ENCODE data around the gene ZNF550.

ZNF550 gene

GRCh38 chr19:57559404-57560025, at the start of gene ZNF550:
ZNF550 (minus strand) TSS chr19:57559863; CDS start chr19:57559682, 181 bp downstream.
- DNase-seq = peak; percentile 89

DNA sequence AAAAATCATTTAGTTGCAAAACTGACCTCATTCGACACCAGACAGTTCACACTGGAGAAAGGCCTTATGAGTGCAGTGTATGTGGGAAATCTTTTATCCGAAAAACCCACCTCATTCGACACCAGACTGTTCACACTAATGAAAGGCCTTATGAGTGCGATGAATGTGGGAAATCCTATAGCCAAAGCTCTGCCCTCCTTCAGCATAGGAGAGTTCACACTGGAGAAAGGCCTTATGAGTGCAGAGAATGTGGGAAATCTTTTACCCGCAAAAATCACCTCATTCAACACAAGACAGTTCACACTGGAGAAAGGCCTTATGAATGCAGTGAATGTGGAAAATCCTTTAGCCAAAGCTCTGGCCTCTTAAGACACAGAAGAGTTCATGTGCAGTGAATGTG, 47.3 kb upstream of the ZNF550 start:
- DNase-seq = no peak

GRCh38 chr19:57599761-57600383, 40.2 kb upstream of the ZNF550 start, which contains the start of gene ZNF530:
ZNF530 (plus strand) TSS chr19:57599885; CDS start chr19:57604346, 4,461 bp downstream.
- peak; percentile 95 for DNase-seq

DNA sequence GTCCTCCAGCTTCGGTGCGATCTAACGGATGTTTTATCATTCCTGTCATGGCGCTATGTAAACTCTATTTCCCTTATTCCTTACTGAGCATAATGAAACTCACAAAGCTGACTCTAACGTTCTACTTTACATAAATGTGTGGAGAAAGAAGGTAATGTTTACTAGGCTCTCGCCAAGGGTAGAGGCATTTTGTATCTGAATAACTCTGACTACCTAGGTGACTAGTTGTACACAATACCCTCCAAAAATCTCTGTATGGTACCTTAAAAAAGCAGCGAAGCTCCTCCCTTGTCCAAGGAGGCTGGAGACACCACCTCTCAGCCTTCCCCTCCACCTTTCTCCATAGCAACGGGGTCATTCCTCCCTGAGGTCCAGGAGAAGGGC, 39.7 kb upstream of the ZNF550 start:
- no peak for DNase-seq

GRCh38 chr19:57587529-57587928, 27.9 kb upstream of the ZNF550 start:
- no peak for DNase-seq

DNA sequence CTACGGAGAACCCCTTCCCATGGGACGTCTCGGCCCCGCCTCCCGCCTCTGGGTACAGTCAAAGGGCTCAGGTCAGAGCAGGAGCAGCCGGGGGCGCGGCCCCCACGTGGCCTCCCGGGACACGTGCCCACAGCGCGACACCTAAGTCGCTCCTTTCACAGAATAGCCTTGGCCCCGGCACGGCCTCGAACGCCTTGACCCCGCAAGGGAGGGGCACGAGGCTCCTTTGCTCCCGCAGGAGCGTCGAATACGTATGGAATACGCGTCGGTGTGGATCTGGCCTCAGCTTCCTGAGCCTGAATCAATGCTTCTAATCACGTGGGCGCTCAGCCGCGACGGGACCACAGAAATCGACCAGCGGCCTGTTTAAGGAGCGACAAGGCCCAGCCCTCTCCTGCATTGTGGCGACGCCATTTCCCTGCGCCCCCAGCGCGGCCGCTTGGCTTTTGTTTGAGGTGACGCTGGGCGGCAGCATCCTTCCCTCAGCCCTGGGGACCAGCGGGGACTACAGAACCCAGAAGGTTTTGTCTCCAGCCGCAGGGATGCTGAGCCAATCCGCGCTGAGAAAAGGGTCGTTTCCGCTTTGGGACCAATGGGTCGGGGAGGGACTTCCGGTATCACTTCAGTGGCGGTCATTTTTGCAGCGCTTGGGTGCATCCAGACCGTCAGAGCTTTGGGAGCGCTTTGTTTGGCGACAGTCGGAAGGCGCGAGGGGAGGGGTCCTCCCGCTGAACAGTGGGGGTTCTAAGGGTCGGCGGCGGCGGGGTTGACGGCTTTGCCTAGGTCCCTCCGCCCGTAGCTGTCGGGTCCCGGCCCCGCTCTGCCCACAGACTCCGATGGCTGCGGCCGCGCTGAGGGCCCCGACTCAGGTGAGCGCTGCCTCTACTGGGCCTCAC, 24.1 kb upstream of the ZNF550 start, which contains the start of gene ZIK1:
Gene ZIK1 (plus strand): TSS at position 625 of the 896 bp plus-strand sequence. CDS start 212 bp downstream, at position 837.
- peak; percentile 94 for DNase-seq

DNA sequence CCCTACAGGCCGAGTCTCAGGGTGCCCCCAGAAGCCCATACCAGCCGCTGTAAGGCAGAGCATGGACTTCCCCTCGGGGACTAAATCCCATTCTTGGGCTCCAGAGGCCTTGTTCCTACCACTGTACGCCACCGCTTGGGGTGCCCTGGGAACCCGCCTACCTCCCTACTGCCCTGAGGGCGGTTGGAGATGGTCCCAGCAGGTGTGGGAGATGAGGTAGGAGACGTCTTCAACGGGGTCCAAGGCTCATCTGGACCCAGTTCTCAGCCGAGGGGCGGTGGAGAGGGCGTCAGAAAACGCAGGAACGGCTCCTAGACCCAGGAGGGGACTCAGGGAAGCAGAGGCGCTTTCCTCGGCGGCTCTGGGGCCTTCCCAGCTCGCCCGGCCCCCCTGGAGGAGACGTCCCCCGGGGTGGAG, 23.4 kb upstream of the ZNF550 start:
- DNase-seq = no peak

- peak; percentile 99 for DNase-seq
Observed at GRCh38 chr19:57578487-57579205, 19.0 kb upstream of the ZNF550 start, which contains the start of gene ZNF416. ZNF416 (minus strand) TSS chr19:57578911; CDS start chr19:57578704, 207 bp downstream.

DNA sequence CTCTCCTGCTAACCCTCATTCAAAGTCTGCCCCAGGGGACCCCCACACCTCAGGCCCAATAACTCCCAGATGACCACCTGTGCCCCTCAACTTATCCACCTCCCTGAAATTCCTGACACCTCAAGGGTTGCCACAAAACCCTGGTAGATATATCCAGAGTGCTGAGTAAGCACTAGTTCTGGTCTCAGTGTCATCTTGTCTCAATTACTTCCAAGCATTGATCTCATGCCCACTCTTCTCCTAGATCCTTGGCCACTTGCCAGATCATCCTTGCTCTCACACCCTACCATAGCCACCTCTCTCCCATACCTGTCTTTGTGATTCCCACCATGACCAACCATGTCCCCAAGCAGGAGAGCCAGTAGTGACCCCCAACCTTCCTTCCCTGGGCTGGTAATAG, 17.0 kb upstream of the ZNF550 start:
- no peak for DNase-seq

DNA sequence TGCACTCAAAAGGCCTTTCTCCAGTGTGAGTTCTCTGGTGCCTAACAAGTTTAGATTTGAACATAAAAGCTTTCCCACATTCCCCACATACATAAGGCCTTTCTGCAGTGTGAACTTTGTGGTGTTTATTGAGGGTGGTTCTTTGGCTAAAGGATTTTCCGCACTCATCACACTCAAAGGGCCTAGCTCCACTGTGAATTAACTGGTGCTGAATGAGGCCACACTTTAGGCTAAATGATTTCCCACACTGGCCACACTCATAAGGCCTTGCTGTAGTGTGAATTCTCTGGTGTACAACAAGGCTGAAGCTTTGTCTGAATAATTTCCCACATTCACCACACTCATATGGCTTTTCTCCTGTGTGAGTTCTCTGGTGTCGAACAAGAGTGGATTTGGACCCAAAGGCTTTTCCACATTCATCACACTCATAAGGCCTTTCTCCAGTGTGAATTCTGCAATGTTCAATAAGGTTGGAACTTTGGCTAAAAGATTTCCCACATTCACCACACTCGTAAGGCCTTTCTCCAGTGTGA, 12.8 kb upstream of the ZNF550 start:
- no peak for DNase-seq

DNA sequence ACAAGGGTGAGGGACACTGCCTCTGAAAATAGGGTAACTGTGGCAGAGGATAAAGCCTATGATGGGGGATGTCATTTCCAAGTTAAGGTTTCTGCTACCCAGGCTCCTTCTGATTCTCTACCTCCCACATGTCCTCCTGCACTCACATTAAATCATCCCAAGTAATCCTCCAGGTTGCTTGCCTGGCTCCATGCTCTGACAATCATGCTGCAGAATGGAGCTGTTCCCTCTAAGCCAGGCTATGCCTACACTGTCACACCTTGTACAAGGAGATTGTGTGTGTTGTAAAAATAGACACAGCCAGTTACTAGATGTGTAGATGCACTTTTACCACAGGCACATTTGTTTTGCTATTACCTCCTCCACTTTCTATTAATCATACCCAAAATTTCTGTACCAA, 11.0 kb upstream of the ZNF550 start:
- no peak for DNase-seq

- DNase-seq = peak; percentile 23
Observed at GRCh38 chr19:57566396-57567265, 7.0 kb upstream of the ZNF550 start.

DNA sequence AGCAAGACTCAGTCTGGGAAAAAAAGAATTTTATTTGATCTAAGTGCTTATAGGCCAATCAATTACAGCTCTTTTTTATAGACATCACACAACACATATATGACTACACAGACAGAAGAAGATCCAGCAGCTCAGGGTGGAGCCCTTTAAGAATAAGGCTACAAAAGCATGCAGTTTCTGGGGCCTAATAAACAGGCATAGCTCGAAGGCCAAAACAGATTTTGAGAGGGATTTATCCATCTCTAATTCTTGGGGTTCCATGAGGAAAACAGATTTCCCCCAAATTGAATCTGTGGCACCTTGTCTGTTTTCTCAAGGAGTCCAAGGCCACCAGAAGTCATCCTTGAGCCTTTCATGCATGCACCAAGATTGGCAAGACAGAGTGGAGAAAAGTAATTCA, 3.9 kb upstream of the ZNF550 start:
- DNase-seq = no peak

- DNase-seq = no peak
Observed at GRCh38 chr19:57560049-57560491, 407 bp upstream of the ZNF550 start.

GRCh38 chr19:57559008-57559403, 657 bp downstream of the ZNF550 start:
- DNase-seq = no peak

DNA sequence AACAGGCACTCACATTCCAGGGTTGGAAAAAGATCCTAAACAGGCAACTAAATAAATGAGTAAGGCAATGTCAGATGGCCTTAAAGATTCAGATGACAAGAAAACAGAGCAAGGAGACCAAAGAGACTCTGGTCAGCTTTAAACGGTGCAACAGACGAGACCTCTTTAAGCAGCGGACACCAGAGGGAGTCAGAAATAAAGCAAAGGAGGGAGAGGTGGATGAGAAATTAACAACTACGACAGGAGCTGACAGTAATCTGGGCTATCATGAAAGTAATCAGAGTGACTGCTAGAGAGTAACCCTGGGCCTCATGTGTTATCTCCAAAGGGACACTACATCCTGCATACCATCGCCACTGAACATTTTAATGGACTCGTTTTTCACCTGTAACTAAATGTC, 1.1 kb downstream of the ZNF550 start:
- no peak for DNase-seq

DNA sequence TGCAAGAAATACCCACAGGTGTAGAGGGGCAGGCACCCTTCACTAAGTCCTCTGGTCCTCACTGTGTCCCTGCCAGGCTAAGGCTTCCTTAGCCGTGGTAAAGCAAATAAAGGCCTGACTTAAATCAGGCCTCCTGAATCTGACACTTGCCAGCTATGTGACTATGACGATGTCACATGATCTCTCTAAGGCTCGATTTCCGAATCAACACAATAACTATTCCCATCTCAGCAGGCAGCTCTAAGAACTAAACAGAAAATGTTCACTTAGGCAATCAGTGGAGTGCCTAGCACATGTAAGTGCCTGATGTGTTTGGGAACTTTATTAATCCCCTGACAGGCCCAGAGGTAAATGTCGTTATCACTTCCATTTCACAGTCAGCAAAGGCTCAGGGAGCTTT, 2.0 kb downstream of the ZNF550 start:
- no peak for DNase-seq

- DNase-seq = no peak
Observed at GRCh38 chr19:57552432-57552831, 7.2 kb downstream of the ZNF550 start.

GRCh38 chr19:57546513-57546912, 13.2 kb downstream of the ZNF550 start:
- no peak for DNase-seq

DNA sequence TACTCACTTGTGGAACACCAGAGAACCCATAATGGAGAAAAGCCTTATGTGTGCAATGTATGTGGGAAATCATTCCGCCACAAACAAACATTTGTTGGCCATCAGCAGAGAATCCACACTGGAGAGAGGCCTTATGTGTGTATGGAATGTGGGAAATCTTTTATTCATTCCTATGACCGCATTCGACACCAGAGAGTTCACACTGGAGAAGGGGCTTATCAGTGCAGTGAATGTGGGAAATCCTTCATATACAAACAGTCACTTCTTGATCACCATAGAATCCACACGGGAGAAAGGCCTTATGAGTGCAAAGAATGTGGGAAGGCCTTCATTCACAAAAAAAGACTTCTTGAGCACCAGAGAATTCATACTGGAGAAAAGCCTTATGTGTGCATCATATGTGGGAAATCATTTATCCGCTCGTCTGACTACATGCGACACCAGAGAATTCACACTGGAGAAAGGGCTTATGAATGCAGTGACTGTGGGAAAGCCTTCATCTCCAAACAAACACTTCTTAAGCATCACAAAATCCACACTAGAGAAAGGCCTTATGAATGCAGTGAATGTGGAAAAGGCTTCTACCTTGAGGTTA, 21.6 kb downstream of the ZNF550 start:
- no peak for DNase-seq

All from NCI-H1436 (cell line).